Skeletal muscle tissue (tissue), 4 donors: ENCODE data around the gene POP4. TPM values are rescaled to one million over a fixed set of nuclear protein-coding genes. Genes with fewer than 3 reads are reported as not detected.

Source experiments
- H3K27ac ChIP-seq: one replicate; pipeline ENCODE4 v1.7.0; 2013; ENCODE audit warnings: mild to moderate bottlenecking, low read depth, low read length, inconsistent platforms
- H3K27me3 ChIP-seq, 3 donors: one replicate each; pipeline ENCODE4 v1.7.0; 2013; ENCODE audit warnings: low read length in 3 of 3; ENCODE audit not compliant: control insufficient read depth in 3 of 3, insufficient read depth in 3 of 3
- H3K36me3 ChIP-seq, 3 donors: one replicate each; pipeline ENCODE4 v1.7.0; 2013; ENCODE audit warnings: low read length in 3 of 3; ENCODE audit not compliant: control insufficient read depth in 3 of 3, insufficient read depth in 3 of 3
- H3K4me1 ChIP-seq, 3 donors: one replicate each; pipeline ENCODE4 v1.7.0; 2013; ENCODE audit warnings: low read length in 3 of 3, mild to moderate bottlenecking in 3 of 3; ENCODE audit not compliant: control insufficient read depth in 3 of 3, insufficient read depth in 3 of 3
- H3K4me3 ChIP-seq, 3 donors: one replicate each; pipeline ENCODE4 v1.7.0; 2013; ENCODE audit warnings: low read length in 3 of 3
- H3K9ac ChIP-seq, 3 donors: one replicate each; pipeline ENCODE4 v1.7.0; 2013; ENCODE audit warnings: low read length in 3 of 3, mild to moderate bottlenecking in 3 of 3, moderate library complexity in 2 of 3, low read depth in 1 of 3
- H3K9me3 ChIP-seq, 3 donors: one replicate each; pipeline ENCODE4 v1.7.0; 2013; ENCODE audit warnings: low read length in 3 of 3; ENCODE audit not compliant: control insufficient read depth in 3 of 3
- total RNA-seq: library from RNA; depleted of rRNA; stranded (reverse); fragments of >200 nt; gene quantifications from one replicate; pipeline ENCODE4 v1.2.3, GENCODE V29; 2014
- donor health status: Osteomylitis.

POP4 gene
- total RNA-seq, 1 donor from 2014 or later, result 22.4 TPM

DNA sequence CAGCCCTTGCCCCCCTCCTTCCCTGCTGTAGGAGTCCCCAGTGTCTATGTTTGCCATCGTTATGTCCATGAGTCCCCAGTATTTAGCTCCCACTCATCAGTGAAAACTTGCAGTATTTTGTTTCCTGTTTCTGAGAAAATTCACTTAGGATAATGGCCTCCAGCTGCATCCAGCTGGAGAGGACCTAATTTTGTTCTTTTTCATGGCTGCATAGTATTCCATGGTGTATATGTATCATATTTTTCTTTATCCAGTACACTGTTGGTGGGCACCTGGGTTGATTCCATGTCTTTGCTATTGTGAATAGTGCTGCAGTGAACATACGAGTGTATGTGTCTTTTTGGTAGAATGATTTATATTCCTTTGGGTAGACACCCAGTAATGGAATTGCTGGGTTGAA is 18.0 kb upstream of the POP4 start:
- H3K9ac ChIP-seq, result no peak overlapping the region
- no peak overlapping the region for H3K27ac ChIP-seq
- peaks cover 18 to 27% (median 21%) of the 10 kb centered on the region in 3 donors for H3K27me3 ChIP-seq
- no peaks in the 10 kb centered on the region for H3K4me1 ChIP-seq
- no peaks in the 10 kb centered on the region for H3K36me3 ChIP-seq
- no peak overlapping the region for H3K4me3 ChIP-seq
- peaks cover 0 to 2% (median 0%) of the 10 kb centered on the region in 3 donors for H3K9me3 ChIP-seq

DNA sequence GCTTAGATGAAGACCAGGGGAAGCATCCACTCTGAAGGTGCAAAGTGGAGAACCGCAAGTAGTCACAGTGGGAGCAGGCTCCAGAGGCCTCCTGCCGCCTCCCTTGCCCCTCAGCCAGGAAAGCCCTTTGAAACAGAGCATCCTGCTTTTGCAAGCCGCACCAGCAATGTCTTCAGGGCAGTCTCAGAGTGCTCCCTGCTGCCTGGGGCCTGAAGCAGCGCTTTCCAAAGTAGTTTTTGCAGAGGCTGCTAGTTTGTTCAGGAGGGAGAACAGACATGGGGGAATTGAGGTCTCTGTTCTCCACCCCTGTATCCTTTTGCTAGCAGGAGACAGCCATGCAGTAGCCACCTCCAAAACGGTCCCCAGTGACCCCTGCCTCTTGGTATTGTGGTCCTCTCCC is 15.8 kb upstream of the POP4 start:
- Histone ChIP-seq H3K9ac (no peak overlapping the region), H3K4me1 (no peaks in the 10 kb centered on the region), H3K27ac (no peak overlapping the region), H3K36me3 (no peaks in the 10 kb centered on the region), H3K9me3 (peaks cover 0 to 2% (median 0%) of the 10 kb centered on the region in 3 donors), H3K27me3 (peaks cover 18 to 41% (median 30%) of the 10 kb centered on the region in 3 donors), H3K4me3 (no peak overlapping the region)

DNA sequence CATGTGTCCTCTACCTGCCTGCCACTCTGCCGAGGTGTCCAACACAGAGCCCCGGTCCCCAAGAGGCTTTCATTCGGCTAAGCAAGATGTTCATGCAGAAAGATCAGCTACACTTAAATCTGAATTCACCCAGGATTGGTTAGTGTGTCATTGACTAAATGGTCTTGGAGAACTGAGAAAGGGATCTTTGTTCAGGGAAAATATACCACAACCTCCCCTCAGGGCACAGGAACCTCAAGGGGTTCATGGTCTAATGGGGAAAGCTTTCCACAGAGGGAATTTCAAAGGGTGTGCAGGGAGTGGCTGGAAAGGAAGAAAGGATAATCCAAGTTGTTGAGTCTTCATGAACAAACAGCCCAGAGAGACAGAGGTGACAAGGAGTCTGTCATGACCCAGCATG is 14.4 kb upstream of the POP4 start:
- no peak overlapping the region for H3K4me3 ChIP-seq
- H3K27me3 ChIP-seq, result peaks cover 26 to 54% (median 43%) of the 10 kb centered on the region in 3 donors
- no peaks in the 10 kb centered on the region for H3K4me1 ChIP-seq
- H3K36me3 ChIP-seq, result no peaks in the 10 kb centered on the region
- no peak overlapping the region for H3K27ac ChIP-seq
- no peak overlapping the region for H3K9ac ChIP-seq
- H3K9me3 ChIP-seq, result peaks cover 0 to 2% (median 0%) of the 10 kb centered on the region in 3 donors

DNA sequence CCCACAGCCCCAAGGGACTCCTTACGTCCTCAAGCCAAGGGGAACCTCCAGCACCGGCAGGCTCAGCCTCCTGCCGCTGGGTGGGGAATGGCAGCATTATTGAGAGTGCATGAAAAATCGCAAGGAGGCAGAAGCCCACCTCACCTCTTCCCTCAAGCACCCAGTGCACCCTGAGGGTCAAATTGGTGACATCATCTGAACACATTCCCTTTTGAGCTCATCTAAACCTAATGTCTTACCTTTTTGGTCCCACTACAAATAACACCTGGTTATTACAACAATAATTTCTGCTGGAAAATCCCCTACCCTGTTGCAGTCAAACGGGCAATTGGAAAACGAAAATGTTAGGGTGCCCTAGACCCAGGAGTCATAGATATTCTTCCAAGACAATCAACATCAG is 12.2 kb upstream of the POP4 start:
- H3K27me3 ChIP-seq, result peaks cover 26 to 54% (median 49%) of the 10 kb centered on the region in 3 donors
- no peaks in the 10 kb centered on the region for H3K36me3 ChIP-seq
- no peak overlapping the region for H3K27ac ChIP-seq
- H3K9ac ChIP-seq, result no peak overlapping the region
- no peak overlapping the region for H3K4me3 ChIP-seq
- H3K9me3 ChIP-seq, result no peaks in the 10 kb centered on the region
- H3K4me1 ChIP-seq, result no peaks in the 10 kb centered on the region

DNA sequence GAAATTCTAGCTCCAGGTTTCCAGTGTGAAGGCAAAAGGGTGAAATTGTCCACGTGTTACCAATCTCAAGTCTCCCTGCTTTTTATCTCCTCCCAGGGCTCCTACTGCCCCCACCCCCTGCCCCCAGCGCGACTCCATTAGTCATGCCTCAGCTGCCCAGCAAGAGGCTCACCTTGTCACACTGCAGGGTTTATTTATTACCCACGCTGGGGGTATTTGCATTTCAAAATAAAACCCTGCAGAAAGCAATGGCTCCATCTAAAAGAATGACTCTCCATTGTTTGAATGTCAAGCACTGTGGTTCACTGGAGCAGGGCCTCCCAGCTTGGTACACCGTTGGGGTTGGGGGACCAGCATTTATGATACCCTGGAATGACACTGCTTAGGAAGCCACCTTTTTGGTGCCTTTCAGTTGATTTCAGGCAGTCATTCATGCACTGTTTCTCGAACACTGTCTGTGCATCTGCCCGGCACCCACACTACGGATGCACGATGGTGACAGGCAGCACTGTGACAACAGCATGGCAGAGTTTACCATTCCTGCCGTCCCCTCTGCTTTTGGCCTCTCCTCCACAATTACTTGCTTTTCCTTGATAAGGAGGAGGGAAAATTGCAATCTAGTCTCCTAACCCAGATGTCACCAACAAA is 9.9 kb upstream of the POP4 start:
- H3K27me3 ChIP-seq, result peaks cover 17 to 43% (median 40%) of the 10 kb centered on the region in 3 donors
- no peak overlapping the region for H3K9ac ChIP-seq
- no peaks in the 10 kb centered on the region for H3K9me3 ChIP-seq
- no peak overlapping the region for H3K27ac ChIP-seq
- H3K4me3 ChIP-seq, result no peak overlapping the region
- H3K4me1 ChIP-seq, result no peaks in the 10 kb centered on the region
- no peaks in the 10 kb centered on the region for H3K36me3 ChIP-seq

DNA sequence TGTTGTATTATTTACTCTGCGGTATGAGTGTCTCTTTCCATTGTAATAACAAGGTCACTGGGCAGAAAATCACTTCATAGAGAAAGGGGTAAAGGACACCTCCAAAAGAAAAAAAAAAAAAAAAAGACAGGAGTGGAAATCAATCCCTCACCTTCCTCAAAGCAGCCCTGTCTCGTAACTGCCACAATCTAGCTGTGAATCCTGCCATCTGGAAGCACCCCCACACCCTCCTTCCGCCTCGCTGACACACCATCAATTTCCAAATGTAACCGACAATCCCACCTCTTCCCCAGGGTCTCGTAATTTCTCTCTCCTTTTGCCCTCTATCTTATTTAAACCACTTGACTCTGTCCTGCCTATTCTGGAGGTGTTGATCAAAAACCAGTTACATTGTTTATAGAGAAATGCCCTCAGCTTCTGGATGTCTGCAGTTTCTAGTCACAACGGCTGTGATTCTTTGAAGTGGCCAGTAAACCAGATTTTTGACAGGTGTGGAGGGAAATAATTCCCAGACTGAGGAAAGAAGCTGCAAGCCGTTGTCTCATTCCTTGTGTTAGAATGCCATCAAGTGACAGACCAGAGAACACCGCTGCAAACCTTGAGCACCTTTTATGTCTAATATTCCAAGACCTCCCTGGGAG is 9.1 kb upstream of the POP4 start:
- H3K9me3 ChIP-seq, result no peaks in the 10 kb centered on the region
- H3K36me3 ChIP-seq, result no peaks in the 10 kb centered on the region
- H3K27me3 ChIP-seq, result peaks cover 17 to 43% (median 33%) of the 10 kb centered on the region in 3 donors
- H3K4me1 ChIP-seq, result no peaks in the 10 kb centered on the region
- no peak overlapping the region for H3K4me3 ChIP-seq
- no peak overlapping the region for H3K9ac ChIP-seq
- H3K27ac ChIP-seq, result no peak overlapping the region

DNA sequence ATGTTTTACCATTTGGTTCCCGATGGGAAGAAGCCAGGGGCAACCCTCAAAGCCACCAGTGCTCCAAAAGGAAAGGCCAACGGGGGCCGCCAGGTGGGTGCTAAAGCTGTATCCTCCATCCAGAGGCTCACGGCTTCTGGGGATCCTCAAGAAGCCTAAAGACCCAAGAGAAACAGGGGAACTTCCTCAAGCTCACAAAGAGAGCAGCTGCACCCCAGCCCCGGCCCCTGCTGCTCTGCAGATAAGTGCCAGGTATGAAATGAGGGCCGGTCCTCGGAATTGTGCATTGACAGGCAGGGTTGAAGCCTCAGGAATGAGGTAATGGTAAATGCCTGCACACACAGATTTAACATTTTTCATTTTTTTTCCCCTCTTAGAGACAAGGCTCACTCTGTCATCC is 8.0 kb upstream of the POP4 start:
- Histone ChIP-seq H3K27ac (no peak overlapping the region), H3K36me3 (no peaks in the 10 kb centered on the region), H3K27me3 (peaks cover 15 to 36% (median 32%) of the 10 kb centered on the region in 3 donors), H3K9me3 (no peaks in the 10 kb centered on the region), H3K4me3 (no peak overlapping the region), H3K4me1 (no peaks in the 10 kb centered on the region), H3K9ac (no peak overlapping the region)

DNA sequence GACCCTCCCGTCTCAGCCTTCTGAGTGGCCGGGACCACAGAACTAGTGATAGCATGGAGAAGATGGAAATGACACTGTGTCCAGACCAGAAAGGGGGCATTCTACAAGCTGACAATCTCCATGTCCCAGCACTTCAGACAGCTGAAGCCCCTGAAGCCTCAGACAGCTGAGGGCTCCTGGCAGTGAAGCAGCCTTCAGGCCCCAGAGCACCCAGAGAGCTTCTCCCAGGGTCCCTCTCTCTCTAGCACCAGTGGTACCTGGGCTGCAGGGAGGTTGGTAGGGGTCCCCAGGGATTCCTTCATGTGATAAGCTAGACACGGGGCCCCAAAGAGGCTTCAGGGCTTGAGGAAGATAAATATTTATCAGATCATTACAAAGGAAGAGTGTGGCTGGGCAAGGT is 7.6 kb upstream of the POP4 start:
- Histone ChIP-seq H3K27me3 (peaks cover 14 to 35% (median 32%) of the 10 kb centered on the region in 3 donors), H3K9ac (no peak overlapping the region), H3K36me3 (no peaks in the 10 kb centered on the region), H3K4me3 (no peak overlapping the region), H3K4me1 (no peaks in the 10 kb centered on the region), H3K9me3 (no peaks in the 10 kb centered on the region), H3K27ac (no peak overlapping the region)

DNA sequence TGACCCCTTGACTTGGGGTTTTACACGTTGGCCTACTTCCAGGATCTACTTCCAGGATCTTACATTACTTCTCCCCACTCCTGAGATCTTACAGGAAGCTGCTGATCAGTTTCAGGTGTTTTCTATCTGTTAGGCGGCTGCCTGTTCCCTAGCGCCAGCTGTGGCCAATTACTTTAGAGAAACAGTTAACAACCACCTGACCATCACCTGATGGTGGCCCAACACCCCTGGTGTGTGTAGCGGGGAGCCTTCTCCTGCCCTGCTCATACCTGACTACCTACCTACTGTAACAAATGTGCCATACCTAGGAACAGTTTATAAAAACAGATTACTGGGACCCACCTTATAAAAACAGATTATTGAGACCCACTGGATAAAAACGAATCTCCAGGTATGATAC is 2.8 kb upstream of the POP4 start:
- H3K9ac ChIP-seq, result no peak overlapping the region
- H3K9me3 ChIP-seq, result no peaks in the 10 kb centered on the region
- H3K36me3 ChIP-seq, result no peaks in the 10 kb centered on the region
- H3K4me3 ChIP-seq, result no peak overlapping the region
- no peak overlapping the region for H3K27ac ChIP-seq
- peaks cover 14 to 20% (median 19%) of the 10 kb centered on the region in 3 donors for H3K4me1 ChIP-seq
- peaks cover 0 to 4% (median 3%) of the 10 kb centered on the region in 3 donors for H3K27me3 ChIP-seq

DNA sequence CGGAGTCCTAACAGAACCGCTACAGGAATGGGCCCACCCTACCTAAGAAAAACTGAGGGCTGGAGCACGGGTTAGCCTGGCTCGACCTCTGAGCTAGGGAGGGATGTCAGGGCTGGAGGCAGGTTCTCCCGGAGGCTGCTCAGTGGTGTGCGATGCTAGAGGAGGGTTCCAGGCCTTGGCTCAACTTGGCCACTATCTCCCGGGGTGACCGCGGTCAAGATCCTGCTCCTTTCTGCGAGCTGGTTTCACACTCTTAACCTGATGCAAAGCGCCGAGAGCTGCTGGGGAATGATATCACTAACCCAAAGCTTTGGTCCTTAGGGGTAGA is 301 bp downstream of the POP4 start:
- peak overlapping the region; percentile 89 for H3K27ac ChIP-seq
- H3K9me3 ChIP-seq, result no peaks in the 10 kb centered on the region
- H3K4me1 ChIP-seq, result peaks cover 22 to 26% (median 25%) of the 10 kb centered on the region in 3 donors
- H3K4me3 ChIP-seq, result peak overlapping the region; percentile 90 to 100 (median 100)
- H3K27me3 ChIP-seq, result no peaks in the 10 kb centered on the region
- H3K36me3 ChIP-seq, result peaks cover 18 to 19% (median 19%) of the 10 kb centered on the region in 3 donors
- peak overlapping the region; percentile 93 to 100 (median 100) for H3K9ac ChIP-seq
